Activated T-helper 1 cell treated with anti-CD3 and anti-CD28 coated beads, Interleukin-12 subunit alpha, Interleukin-12 subunit beta, Interleukin-2, Interleukin-4 antibody, amounts not matched to agents 30 ng/mL and 10 ng/mL and 1 ng/mL, durations not matched to agents 14 hours and 24 hours and 36 hours (primary cell): ENCODE measurements around the gene CYP21A2. TPM values are rescaled to one million over a fixed set of nuclear protein-coding genes. Genes with fewer than 3 reads are reported as not detected.

ENCODE experiments used
- DNase-seq: peaks from one replicate; pipeline ENCODE4 v3.0.0; 2021; ENCODE audit warnings: low spot score
- H3K27ac Mint-ChIP-seq: one replicate; pipeline ENCODE4 v1.8.0; 2021; ENCODE audit warnings: mild to moderate bottlenecking, mixed read lengths
- H3K27me3 Mint-ChIP-seq: one replicate; pipeline ENCODE4 v1.8.0; 2022; ENCODE audit warnings: mild to moderate bottlenecking, moderate library complexity, mixed read lengths; ENCODE audit not compliant: insufficient read depth
- H3K36me3 Mint-ChIP-seq: one replicate; pipeline ENCODE4 v1.8.0; 2021; ENCODE audit warnings: low read depth, mixed read lengths
- H3K4me1 Mint-ChIP-seq: one replicate; pipeline ENCODE4 v1.8.0; 2021; ENCODE audit warnings: low read depth, mixed read lengths
- H3K4me3 Mint-ChIP-seq: one replicate; pipeline ENCODE4 v1.8.0; 2021; ENCODE audit warnings: mild to moderate bottlenecking, moderate library complexity, mixed read lengths
- H3K9me3 Mint-ChIP-seq: one replicate; pipeline ENCODE4 v1.8.0; 2021; ENCODE audit warnings: mixed read lengths
- intact Hi-C: fragments of 100-400 bp; cut with micrococcal nuclease; formaldehyde crosslinking; loops from one replicate; pipeline ENCODE4 v1.15.1; 2024
- total RNA-seq: library from RNA; stranded (reverse); gene quantifications from 2 replicates; pipeline ENCODE4 v1.2.3, GENCODE V29; 2022

The CYP21A2 gene
- total RNA-seq, 1 donor from 2014 or later = 0.36 TPM

- DNase-seq = no peak
- no peak overlapping the region for H3K27ac Mint-ChIP-seq
- no peaks in the 10 kb centered on the region for H3K4me1 Mint-ChIP-seq
- H3K9me3 Mint-ChIP-seq = no peaks in the 10 kb centered on the region
- no peak overlapping the region for H3K4me3 Mint-ChIP-seq
- intact Hi-C loops = no loop called here
- no peaks in the 10 kb centered on the region for H3K27me3 Mint-ChIP-seq
- H3K36me3 Mint-ChIP-seq = no peaks in the 10 kb centered on the region
Observed at GRCh38 chr6:32069878-32070515, 31.8 kb downstream of the CYP21A2 start.

- Mint-ChIP-seq H3K4me1 (no peaks in the 10 kb centered on the region), H3K9me3 (no peaks in the 10 kb centered on the region), H3K27ac (no peak overlapping the region), H3K27me3 (no peaks in the 10 kb centered on the region), H3K4me3 (no peak overlapping the region), H3K36me3 (no peaks in the 10 kb centered on the region)
- DNase-seq = no peak
- intact Hi-C loops = no loop called here
Observed at GRCh38 chr6:32070814-32071543, 32.8 kb downstream of the CYP21A2 start.

GRCh38 chr6:32073101-32073500 lies 34.9 kb downstream of the CYP21A2 start:
- no peak overlapping the region for H3K4me3 Mint-ChIP-seq
- H3K4me1 Mint-ChIP-seq = no peaks in the 10 kb centered on the region
- intact Hi-C loops = no loop called here
- H3K27ac Mint-ChIP-seq = no peak overlapping the region
- DNase-seq = no peak
- H3K9me3 Mint-ChIP-seq = no peaks in the 10 kb centered on the region
- H3K36me3 Mint-ChIP-seq = no peaks in the 10 kb centered on the region
- peaks cover 3% of the 10 kb centered on the region for H3K27me3 Mint-ChIP-seq

GRCh38 chr6:32073613-32074012 lies 35.4 kb downstream of the CYP21A2 start:
- H3K36me3 Mint-ChIP-seq = no peaks in the 10 kb centered on the region
- intact Hi-C loops = no loop called here
- no peaks in the 10 kb centered on the region for H3K4me1 Mint-ChIP-seq
- H3K4me3 Mint-ChIP-seq = no peak overlapping the region
- H3K27ac Mint-ChIP-seq = no peak overlapping the region
- peaks cover 3% of the 10 kb centered on the region for H3K27me3 Mint-ChIP-seq
- no peaks in the 10 kb centered on the region for H3K9me3 Mint-ChIP-seq
- no peak for DNase-seq

DNA sequence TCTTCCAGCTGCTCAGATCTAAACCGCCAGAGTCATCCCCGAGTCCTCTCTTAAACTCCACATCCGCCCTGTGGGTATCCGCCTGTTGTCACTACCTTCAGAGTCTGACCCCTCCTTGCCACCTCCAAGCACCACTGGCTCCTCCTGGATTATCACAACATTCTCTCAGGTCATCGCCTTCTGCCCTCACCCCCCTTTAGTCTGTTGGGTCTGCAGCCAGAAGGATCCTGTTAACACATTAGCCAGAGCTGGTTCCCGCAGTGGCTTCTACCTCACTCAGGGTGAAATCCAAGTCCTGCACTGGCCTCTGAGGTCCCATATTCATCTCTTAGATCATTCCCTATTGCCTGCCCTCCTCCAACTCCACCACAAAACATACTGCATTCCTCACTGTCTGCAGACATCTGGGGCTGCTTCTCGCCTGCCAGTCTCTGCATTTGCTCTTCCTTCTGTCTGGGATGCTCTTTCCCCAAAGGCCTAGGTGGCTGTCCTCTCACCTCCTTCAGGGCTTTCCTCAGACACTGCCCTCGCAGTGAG lies 36.8 kb downstream of the CYP21A2 start:
- Mint-ChIP-seq H3K36me3 (no peaks in the 10 kb centered on the region), H3K4me1 (no peaks in the 10 kb centered on the region), H3K27me3 (peaks cover 3% of the 10 kb centered on the region), H3K4me3 (no peak overlapping the region), H3K27ac (no peak overlapping the region), H3K9me3 (no peaks in the 10 kb centered on the region)
- intact Hi-C loops = no loop called here
- DNase-seq = no peak

- Mint-ChIP-seq H3K27ac (no peak overlapping the region), H3K4me1 (no peaks in the 10 kb centered on the region), H3K4me3 (no peak overlapping the region), H3K36me3 (no peaks in the 10 kb centered on the region), H3K27me3 (peaks cover 3% of the 10 kb centered on the region), H3K9me3 (no peaks in the 10 kb centered on the region)
- intact Hi-C loops = no loop called here
- DNase-seq = no peak
Observed at GRCh38 chr6:32075781-32076180, 37.6 kb downstream of the CYP21A2 start.

- Mint-ChIP-seq H3K27me3 (peaks cover 5% of the 10 kb centered on the region), H3K27ac (no peak overlapping the region), H3K36me3 (no peaks in the 10 kb centered on the region), H3K4me3 (no peak overlapping the region), H3K9me3 (no peaks in the 10 kb centered on the region), H3K4me1 (no peaks in the 10 kb centered on the region)
- DNase-seq = no peak
- intact Hi-C loops = no loop called here
Observed at GRCh38 chr6:32076321-32076809, 38.1 kb downstream of the CYP21A2 start.

DNA sequence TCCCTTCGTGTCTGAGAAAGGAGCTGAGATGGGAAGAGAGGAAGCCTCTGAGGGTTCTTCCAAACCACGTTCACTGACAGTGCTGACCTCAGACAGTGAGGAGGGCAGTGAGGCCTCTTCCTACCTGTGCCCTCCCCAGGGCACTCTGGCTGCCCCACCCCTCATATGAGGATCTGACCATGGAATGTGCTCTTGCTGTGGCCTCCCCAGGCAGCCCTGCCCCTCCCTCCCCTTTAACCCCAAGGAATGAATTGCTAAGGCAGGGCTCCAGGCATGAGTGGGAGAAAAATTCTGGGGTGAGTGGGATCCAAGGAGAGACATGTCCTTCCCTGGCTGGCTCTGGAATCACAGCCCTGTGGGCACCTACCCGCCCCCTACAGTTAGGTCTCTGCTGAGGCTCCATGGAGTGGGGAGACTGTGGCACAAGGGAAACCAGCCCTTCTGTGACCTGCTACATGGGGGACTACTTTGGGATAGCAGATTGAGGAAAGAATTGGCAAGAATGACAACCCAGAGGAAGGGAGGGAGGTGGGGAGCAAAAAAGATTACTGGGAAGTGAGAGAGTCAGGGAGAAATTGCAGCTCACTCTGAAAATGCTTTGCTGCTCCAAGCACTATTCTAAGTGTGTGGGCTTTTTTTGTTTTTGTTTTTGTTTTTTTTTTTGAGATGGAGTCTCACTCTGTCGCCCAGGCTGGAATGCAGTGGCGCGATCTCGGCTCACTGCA lies 41.5 kb downstream of the CYP21A2 start:
- no peaks in the 10 kb centered on the region for H3K36me3 Mint-ChIP-seq
- peaks cover 12% of the 10 kb centered on the region for H3K27me3 Mint-ChIP-seq
- no peak overlapping the region for H3K4me3 Mint-ChIP-seq
- intact Hi-C loops = loop anchor here (10.0 kb wide), 1 partner anchor 175 kb away; no protein-coding TSS in a partner anchor
- no peak overlapping the region for H3K27ac Mint-ChIP-seq
- no peak for DNase-seq
- H3K4me1 Mint-ChIP-seq = no peaks in the 10 kb centered on the region
- no peaks in the 10 kb centered on the region for H3K9me3 Mint-ChIP-seq

GRCh38 chr6:32081168-32081990 lies 43.2 kb downstream of the CYP21A2 start:
- Mint-ChIP-seq H3K27ac (no peak overlapping the region), H3K9me3 (no peaks in the 10 kb centered on the region), H3K27me3 (peaks cover 20% of the 10 kb centered on the region), H3K36me3 (no peaks in the 10 kb centered on the region), H3K4me3 (no peak overlapping the region), H3K4me1 (peaks cover 5% of the 10 kb centered on the region)
- intact Hi-C loops = loop anchor here (10.0 kb wide), 1 partner anchor 173 kb away; no protein-coding TSS in a partner anchor
- no peak for DNase-seq

- H3K4me3 Mint-ChIP-seq = no peak overlapping the region
- H3K4me1 Mint-ChIP-seq = peaks cover 11% of the 10 kb centered on the region
- no peak overlapping the region for H3K27ac Mint-ChIP-seq
- peaks cover 27% of the 10 kb centered on the region for H3K27me3 Mint-ChIP-seq
- intact Hi-C loops = loop anchor here (10.0 kb wide), 1 partner anchor 172 kb away; no protein-coding TSS in a partner anchor
- DNase-seq = no peak
- H3K36me3 Mint-ChIP-seq = no peaks in the 10 kb centered on the region
- H3K9me3 Mint-ChIP-seq = no peaks in the 10 kb centered on the region
Observed at GRCh38 chr6:32082478-32082877, 44.3 kb downstream of the CYP21A2 start.

- intact Hi-C loops = loop anchor here (10.0 kb wide), 1 partner anchor 172 kb away; no protein-coding TSS in a partner anchor
- Mint-ChIP-seq H3K4me1 (peaks cover 11% of the 10 kb centered on the region), H3K9me3 (no peaks in the 10 kb centered on the region), H3K36me3 (no peaks in the 10 kb centered on the region), H3K4me3 (no peak overlapping the region), H3K27ac (no peak overlapping the region), H3K27me3 (peaks cover 25% of the 10 kb centered on the region)
- no peak for DNase-seq
Observed at GRCh38 chr6:32082935-32083334, 44.7 kb downstream of the CYP21A2 start.
